CD1c-positive myeloid dendritic cell (primary cell): Measurements from ENCODE around the gene MRPL17.
"Not testable (repeated sequence)": the region's sequence is repeated elsewhere in the genome, so short reads cannot be mapped to it uniquely, and the experiment has no call there.

Experiments
- DNase-seq: peaks from one replicate; pipeline ENCODE4 v3.0.0-alpha.2; 2016; ENCODE audit errors: extremely low spot score

Gene MRPL17

DNA sequence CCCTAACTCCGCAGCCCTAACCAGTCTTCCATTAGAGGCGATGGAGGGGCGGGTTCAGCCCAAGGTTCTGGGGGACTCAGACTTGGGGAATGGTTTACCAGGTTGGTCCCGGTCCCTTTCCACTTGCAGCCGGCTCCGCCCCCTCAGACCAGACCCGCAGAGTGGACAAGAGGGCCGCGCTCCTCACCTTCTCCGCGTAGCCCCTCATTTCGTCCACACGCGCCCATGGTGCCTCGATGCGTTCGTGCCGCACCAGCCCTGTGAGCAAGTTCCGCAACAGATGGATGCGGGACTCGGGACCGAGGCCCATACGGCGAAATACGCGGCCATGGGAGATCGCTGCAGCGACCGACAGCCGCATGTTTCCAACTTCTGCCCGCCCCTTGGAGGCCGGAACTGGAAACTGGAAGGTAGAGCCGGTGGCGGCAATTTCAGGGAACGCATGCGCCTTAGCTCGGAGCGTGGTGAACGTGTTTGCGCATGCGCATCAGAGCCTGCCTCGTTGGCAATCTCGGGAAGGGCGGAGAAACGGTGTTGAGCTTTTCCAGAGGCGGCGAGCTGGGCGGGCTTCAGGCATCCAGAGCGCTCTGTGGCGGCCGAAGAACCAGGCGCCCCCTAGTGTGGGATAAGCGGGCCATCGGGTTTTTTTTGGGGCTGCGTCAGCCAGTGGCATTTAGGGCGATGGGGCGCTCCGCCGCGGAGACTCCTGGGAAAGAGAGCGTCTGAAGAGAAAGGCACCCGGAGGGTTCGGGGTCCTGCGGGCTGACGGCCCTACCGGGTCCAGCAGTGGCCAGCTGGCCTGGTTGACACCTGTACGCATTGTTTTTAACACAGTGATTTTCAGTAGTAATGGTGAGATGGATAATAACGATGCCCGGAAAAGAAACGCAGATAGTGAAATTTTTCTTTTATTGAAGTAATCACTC, at the start of gene MRPL17:
Gene MRPL17 (minus strand): TSS at position 405 of the 926 bp plus-strand sequence. CDS start 44 bp downstream, at position 361.
- peak; percentile 100 for DNase-seq

DNA sequence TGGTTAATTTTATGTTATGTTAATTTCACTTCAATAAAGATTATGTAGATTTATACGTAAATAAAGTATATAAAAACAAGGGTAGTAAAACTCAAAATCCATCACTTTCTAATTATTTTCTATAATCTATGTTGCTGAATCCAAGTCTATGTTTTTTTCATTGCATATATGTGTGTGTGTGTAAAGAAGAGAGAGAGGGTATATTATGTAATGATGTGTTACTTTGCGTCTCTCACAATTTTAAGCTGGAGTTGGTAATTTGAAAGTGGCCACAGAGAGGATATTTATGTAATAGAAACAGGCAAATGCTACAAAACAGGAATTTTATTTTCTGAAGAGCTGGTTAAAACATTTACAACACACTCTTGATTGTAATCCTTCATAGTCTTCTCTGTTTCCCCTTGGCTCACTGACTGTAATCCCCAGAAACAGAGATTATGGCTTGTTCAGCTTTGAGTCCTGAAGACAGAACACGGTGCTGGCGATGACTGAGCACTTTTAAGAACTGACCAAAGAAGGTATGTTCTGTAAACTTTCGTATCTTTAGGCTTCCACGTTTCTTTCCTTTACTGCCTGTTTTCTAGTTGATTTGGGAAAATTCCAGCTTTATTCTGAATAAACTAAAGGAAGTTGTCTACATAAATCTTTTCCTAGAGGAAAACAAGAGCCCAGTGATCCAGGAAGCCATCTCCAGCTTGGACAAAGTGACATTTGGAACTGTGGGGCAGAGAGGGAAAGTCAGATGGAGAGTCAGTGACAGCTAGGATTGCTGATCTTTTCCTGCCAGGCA, 45.0 kb upstream of the MRPL17 start:
- DNase-seq = no peak

GRCh38 chr11:6725386-6725896, 42.3 kb upstream of the MRPL17 start:
- no peak for DNase-seq

GRCh38 chr11:6724013-6724412, 40.9 kb upstream of the MRPL17 start:
- no peak for DNase-seq

- no peak for DNase-seq
Measured at GRCh38 chr11:6721343-6721742, 38.2 kb upstream of the MRPL17 start.

GRCh38 chr11:6719576-6719975, 36.4 kb upstream of the MRPL17 start:
- no peak for DNase-seq

DNA sequence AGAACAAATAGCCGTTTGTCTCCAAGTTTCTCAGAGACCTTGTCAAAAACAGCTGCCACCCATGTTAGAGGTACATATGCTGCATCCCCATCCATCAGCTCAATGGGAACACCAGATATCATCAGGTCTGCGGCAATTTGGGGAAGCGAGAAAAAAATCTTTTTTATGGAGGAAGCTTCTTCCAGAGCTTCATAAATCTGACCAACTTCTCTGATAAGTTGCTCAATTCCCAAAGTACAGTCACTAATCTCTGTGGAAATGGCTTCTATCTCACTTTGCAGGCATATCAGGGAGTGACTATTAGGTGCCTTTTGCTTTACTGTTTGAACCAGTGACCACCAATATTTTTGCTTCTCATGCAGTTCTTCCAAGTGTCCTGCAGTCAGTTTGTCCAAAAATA, 34.3 kb upstream of the MRPL17 start:
- peak; percentile 64 for DNase-seq

- peak; percentile 28 for DNase-seq
Measured at GRCh38 chr11:6711552-6711951, 28.4 kb upstream of the MRPL17 start.

DNA sequence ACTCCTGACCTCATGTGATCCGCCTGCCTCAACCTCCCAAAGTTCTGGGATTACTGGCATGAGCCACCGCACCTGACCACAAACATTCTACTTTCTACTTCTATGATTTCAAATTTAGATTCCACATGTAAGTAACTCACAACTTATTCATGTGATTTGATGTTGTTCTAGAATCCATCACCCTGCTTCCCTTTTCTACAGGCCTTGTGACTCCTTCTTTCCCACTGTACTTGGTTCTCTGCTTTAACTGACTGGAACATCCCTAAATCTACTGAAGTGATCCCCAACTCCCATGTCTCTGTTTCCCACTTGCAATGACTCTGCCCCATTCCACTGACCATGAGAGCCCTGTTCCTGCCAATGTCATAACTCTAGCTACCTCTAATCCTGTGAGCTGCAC, 25.7 kb upstream of the MRPL17 start:
- DNase-seq = no peak

GRCh38 chr11:6705905-6706535, 22.9 kb upstream of the MRPL17 start:
- peak; percentile 66 for DNase-seq

DNA sequence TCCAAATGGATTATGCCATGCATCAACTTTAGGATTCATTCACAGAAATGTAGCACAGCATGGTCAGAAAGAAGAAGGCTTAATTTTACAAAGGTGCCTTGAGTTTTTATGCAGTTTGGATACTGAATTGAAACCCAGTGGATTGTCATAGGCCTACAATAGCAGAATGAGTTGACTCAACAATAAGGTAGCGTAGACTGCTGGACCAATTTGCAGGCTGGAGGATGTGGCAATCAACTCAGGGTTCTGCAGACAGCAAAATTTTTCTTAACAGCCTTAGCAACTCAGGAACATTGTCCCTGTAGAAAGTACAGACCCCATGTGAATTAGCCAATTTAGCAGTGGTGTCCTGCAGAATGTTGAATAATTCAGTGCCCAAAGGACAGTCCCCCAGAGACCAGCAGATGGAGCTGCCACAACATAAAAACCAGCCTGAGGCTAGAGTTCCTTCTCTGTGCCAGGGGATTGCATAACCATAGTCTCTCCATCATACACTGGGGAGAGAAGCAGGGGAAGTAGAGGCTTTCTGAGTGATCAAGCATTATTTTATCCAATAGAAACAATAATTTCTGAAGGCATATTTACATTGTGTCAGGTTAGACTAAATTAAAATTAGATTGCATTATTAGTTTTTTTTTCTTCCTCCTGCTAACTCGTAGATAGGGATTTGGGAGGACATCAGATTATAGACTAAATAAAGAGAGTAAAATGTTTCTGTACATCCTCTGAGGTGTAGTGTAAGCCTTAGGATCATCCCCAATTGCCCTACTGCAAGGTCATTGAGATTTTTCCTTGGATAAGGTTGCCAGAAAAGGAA, 20.3 kb upstream of the MRPL17 start:
- peak; percentile 80 for DNase-seq

- not testable (repeated sequence) for DNase-seq
Measured at GRCh38 chr11:6701955-6702354, 18.8 kb upstream of the MRPL17 start.

- no peak for DNase-seq
Measured at GRCh38 chr11:6695377-6695776, 12.2 kb upstream of the MRPL17 start.

DNA sequence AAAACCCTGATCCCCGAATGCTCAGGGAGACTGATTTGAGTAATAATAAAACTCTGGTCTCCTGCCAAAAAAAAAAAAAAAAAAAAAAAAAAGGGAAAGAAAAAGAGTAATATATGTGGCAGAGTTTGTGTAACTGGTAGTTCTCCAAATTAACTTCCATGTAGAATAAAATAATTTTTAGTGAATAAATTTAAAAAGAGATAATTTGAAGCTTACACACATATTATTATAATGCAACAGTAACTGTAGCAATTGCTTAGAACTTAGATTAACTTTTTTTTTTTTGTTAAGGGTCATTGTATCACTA, 11.0 kb upstream of the MRPL17 start:
- DNase-seq = no peak

DNA sequence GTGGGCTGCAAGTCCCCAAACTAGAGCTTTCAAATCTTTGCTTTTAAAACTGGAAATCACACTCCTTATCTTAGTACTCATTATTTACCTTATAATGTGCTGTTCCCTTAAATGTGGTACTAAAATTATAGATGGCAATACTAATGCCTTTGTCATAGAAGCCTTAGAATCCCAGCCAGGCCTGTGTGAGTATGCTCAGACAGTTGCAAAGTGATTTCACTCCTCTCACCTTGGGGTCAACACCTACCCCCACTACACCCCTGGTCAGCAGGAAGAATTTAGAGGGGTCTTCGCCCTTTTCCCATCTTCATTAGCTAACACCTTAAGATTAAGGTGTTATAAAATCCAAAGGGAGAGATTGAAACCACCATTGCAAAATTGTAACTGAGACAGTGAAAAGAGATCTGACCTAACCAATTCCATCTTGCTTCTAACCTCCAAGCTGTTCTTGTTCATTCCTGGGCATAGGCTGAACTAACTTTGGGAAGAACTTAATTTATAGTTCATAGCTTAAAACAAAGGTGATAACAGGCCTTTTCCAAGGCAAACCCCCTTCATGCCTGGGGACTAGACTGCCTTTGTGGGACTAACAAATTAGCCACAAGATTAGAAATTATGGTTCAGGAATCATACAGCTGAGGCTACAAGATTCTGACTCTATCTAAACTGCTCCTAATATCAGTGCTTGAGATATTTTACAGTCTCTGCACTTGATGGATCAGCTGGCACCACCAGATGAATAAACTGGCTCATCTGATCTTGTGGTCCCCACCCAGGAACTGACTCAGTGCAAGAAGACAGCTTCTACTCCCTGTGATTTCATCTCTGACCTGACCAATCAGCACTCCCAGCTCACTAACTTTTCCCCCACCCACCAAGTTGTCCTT, 10.4 kb upstream of the MRPL17 start:
- peak; percentile 24 for DNase-seq

GRCh38 chr11:6692128-6692527, 9.0 kb upstream of the MRPL17 start:
- DNase-seq = no peak

DNA sequence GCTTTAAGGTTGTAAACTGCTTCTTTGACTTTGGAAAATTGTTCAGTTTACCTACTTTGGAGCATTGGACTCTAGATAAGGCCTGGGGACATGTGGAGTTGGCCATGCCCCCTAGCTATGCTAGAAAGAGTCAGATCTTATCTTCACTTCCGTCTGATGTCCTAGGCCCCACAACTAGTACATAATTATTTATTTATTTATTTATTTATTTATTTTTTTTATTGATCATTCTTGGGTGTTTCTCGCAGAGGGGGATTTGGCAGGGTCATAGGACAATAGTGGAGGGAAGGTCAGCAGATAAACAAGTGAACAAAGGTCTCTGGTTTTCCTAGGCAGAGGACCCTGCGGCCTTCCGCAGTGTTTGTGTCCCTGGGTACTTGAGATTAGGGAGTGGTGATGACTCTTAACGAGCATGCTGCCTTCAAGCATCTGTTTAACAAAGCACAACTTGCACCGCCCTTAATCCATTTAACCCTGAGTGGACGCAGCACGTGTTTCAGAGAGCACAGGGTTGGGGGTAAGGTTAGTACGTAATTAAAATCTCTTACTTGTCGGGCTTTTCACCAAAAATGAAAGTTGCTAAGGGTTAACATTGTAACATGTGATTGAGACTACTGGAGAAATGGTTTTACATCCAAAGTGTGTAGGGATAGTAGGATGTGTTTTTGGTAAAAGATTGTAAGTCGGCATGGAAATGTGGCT, 7.4 kb upstream of the MRPL17 start:
- DNase-seq = not testable (repeated sequence)

DNA sequence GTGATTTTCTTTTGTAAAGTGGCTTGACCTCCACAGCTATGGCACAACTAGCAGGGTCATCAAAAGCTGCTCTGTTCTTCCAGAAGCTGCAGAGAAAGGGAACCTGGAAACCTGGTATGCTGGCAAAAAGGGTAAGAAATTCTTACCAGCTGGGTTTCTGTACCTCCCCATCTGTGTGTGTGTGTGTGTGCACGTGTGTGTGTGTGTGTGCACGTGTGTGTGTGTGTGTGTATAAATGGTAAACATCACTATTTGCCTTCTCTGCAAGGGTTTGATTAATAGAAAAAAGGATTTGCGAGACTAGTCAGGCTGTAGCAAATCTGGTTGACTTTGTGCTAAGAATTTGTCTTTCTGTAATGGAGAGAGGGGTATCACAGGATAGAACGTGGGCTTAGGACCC, 4.7 kb upstream of the MRPL17 start:
- DNase-seq = no peak

DNA sequence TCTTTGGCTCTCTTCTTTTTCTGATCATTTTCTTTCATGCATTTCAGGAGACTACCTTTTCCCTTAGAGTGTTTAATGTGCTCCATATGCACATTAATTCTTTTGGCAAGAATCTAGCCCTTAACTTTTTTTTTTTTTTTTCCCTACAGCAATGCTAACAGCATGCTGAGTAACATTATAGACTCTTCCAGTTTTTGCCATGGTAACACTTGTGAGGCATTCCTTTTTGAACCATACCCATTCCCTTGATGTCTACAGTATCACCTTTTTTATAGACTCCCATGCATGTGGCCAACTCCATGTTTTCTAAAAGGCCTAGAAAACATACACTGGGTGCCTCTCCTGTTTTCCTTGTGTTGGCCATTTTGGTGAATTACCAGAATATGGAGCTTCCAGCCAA, 2.9 kb upstream of the MRPL17 start:
- no peak for DNase-seq

- DNase-seq = not testable (repeated sequence)
Measured at GRCh38 chr11:6684068-6684467, 928 bp upstream of the MRPL17 start.
